ENCODE measurements around the gene UBE2K.
A peak's percentile ranks its signal among the peaks of the same experiment; 100 is the strongest.
"Not testable (repeated sequence)": the region's sequence is repeated elsewhere in the genome, so short reads cannot be mapped to it uniquely, and the experiment has no call there.

The UBE2K gene

GRCh38 chr4:39698424-39699009 is 581 bp downstream of the UBE2K start:
- DNase-seq = peak in 1 of 2 donors; percentile 16

GRCh38 chr4:39699687-39700409 is 1.9 kb downstream of the UBE2K start:
- peak; percentile 39 to 51 for DNase-seq

- DNase-seq = no peak
These were observed 2.6 kb downstream of the UBE2K start for GRCh38 chr4:39700554-39700953.

- DNase-seq = no peak
These were observed 4.8 kb downstream of the UBE2K start for GRCh38 chr4:39702716-39703115.

- not testable (repeated sequence) for DNase-seq
These were observed 6.9 kb downstream of the UBE2K start for GRCh38 chr4:39704789-39705188.

- DNase-seq = no peak
These were observed 8.4 kb downstream of the UBE2K start for GRCh38 chr4:39706334-39706733.

GRCh38 chr4:39706741-39707511 is 9.0 kb downstream of the UBE2K start:
- DNase-seq = no peak

GRCh38 chr4:39710098-39710896 is 12.4 kb downstream of the UBE2K start:
- no peak for DNase-seq

GRCh38 chr4:39712819-39713607 is 15.1 kb downstream of the UBE2K start:
- no peak for DNase-seq

- peak; percentile 66 to 78 for DNase-seq
These were observed 15.8 kb downstream of the UBE2K start for GRCh38 chr4:39713691-39714090.

- peak; percentile 67 to 71 for DNase-seq
These were observed 16.2 kb downstream of the UBE2K start for GRCh38 chr4:39714166-39714565.

GRCh38 chr4:39715788-39716187 is 17.9 kb downstream of the UBE2K start:
- no peak for DNase-seq

GRCh38 chr4:39716356-39716755 is 18.4 kb downstream of the UBE2K start:
- no peak for DNase-seq

GRCh38 chr4:39717743-39718142 is 19.8 kb downstream of the UBE2K start:
- DNase-seq = not testable (repeated sequence)

GRCh38 chr4:39718366-39719323 is 20.7 kb downstream of the UBE2K start:
- DNase-seq = no peak

GRCh38 chr4:39719804-39720580 is 22.1 kb downstream of the UBE2K start:
- DNase-seq = no peak

- not testable (repeated sequence) for DNase-seq
These were observed 23.3 kb downstream of the UBE2K start for GRCh38 chr4:39721273-39721672.

- no peak for DNase-seq
These were observed 23.9 kb downstream of the UBE2K start for GRCh38 chr4:39721788-39722187.

GRCh38 chr4:39729557-39729956 is 31.6 kb downstream of the UBE2K start:
- no peak for DNase-seq

GRCh38 chr4:39730072-39730471 is 32.1 kb downstream of the UBE2K start:
- DNase-seq = peak; percentile 25 to 48
